ENCODE measurements around the gene APBA2. TPM values are rescaled to one million over a fixed set of nuclear protein-coding genes. Genes with fewer than 3 reads are reported as not detected.
"Not testable (repeated sequence)": the region's sequence is repeated elsewhere in the genome, so short reads cannot be mapped to it uniquely, and the experiment has no call there.

The APBA2 gene
- total RNA-seq, 1 donor from 2014 or later: 0.38 TPM

DNA sequence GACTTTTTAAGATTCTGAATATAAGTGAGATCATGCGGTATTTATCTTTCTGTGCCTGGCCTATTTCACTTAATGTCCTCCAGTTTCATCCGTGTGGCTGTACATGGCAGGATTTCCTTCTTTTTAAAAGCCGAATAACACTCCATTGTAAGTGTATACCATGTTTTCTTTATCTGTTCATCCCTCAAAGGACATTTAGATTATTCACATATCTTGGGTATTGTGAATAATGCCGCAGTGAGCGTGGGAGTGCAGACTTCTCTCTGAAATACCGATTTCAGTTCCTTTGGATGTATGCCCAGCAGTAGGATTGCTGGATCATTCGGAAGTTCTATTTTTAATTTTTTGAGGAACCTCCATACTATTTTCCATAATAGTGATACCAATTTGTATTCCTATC is 136.1 kb downstream of the APBA2 start:
- Histone ChIP-seq H3K27me3 (ENCODE audit: low read depth) (peaks cover 14% of the 10 kb centered on the region), H3K36me3 (no peaks in the 10 kb centered on the region), H3K9me3 (replicated peaks) (no peaks in the 10 kb centered on the region), H3K4me1 (no peaks in the 10 kb centered on the region), H3K4me3 (no peak overlapping the region), H3K27ac (replicated peaks) (no peak overlapping the region)
- intact Hi-C loops (cut with micrococcal nuclease): no loop called here
- TF ChIP-seq, protein P1, sequence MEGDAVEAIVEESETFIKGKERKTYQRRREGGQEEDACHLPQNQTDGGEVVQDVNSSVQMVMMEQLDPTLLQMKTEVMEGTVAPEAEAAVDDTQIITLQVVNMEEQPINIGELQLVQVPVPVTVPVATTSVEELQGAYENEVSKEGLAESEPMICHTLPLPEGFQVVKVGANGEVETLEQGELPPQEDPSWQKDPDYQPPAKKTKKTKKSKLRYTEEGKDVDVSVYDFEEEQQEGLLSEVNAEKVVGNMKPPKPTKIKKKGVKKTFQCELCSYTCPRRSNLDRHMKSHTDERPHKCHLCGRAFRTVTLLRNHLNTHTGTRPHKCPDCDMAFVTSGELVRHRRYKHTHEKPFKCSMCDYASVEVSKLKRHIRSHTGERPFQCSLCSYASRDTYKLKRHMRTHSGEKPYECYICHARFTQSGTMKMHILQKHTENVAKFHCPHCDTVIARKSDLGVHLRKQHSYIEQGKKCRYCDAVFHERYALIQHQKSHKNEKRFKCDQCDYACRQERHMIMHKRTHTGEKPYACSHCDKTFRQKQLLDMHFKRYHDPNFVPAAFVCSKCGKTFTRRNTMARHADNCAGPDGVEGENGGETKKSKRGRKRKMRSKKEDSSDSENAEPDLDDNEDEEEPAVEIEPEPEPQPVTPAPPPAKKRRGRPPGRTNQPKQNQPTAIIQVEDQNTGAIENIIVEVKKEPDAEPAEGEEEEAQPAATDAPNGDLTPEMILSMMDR (IDR thresholded peaks at IDR 0.05; ENCODE audit: borderline replicate concordance): no peak
- DNase-seq: no peak

DNA sequence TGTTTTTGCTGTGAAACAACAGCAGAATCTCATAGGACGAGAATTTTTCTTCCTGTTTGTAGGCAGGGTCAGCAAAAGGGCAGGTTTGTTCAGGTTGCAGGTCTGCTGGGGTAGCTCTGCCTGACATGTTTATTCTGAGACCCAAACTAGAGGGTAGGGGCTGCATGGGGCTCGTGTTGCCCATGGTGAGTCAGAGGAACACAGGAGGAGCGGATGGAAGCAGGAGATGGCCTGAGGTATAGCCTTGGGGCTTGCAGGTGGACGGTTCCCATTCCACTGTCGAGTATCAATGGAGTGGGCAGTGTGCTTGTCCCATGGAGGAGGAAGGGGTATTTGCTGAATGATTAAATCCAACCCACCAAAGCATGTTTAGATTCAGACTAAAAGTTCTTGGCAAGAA is 138.9 kb downstream of the APBA2 start:
- DNase-seq: no peak
- Histone ChIP-seq H3K36me3 (no peaks in the 10 kb centered on the region), H3K4me1 (no peaks in the 10 kb centered on the region), H3K4me3 (no peak overlapping the region), H3K27ac (replicated peaks) (no peak overlapping the region), H3K9me3 (replicated peaks) (peaks cover 10% of the 10 kb centered on the region), H3K27me3 (ENCODE audit: low read depth) (peaks cover 14% of the 10 kb centered on the region)
- intact Hi-C loops (cut with micrococcal nuclease): no loop called here
- TF ChIP-seq, protein P1 (IDR thresholded peaks at IDR 0.05; ENCODE audit: borderline replicate concordance): no peak

DNA sequence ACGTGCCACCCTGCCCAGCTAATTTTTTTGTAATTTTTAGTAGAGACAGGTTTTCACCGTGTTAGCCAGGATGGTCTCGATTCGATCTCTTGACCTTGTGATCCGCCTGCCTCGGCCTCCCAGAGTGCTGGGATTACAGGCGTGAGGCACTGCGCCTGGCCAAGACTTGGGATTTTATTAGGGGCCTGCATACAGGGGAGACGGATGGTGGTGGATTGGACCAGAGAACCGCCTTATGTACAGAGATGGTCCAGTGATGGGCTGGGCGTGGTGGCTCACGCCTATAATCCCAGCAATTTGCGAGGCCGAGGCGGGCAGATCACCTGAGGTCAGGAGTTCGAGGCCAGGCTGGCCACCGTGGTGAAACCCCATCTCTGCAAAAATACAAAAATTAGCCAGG is 139.6 kb downstream of the APBA2 start:
- H3K27ac ChIP-seq (replicated peaks); H3K36me3 ChIP-seq; intact Hi-C loops (cut with micrococcal nuclease); H3K4me3 ChIP-seq; DNase-seq; H3K4me1 ChIP-seq: not testable (repeated sequence)
- Histone ChIP-seq H3K9me3 (replicated peaks) (peaks cover 10% of the 10 kb centered on the region), H3K27me3 (ENCODE audit: low read depth) (peaks cover 13% of the 10 kb centered on the region)

- intact Hi-C loops (cut with micrococcal nuclease); H3K27ac ChIP-seq (replicated peaks); H3K4me1 ChIP-seq; H3K36me3 ChIP-seq; H3K4me3 ChIP-seq; DNase-seq; H3K27me3 ChIP-seq (ENCODE audit: low read depth): not testable (repeated sequence)
- peaks cover 10% of the 10 kb centered on the region for H3K9me3 ChIP-seq (replicated peaks)
Observed at GRCh38 chr15:29028158-29028557, 142.4 kb downstream of the APBA2 start.

DNA sequence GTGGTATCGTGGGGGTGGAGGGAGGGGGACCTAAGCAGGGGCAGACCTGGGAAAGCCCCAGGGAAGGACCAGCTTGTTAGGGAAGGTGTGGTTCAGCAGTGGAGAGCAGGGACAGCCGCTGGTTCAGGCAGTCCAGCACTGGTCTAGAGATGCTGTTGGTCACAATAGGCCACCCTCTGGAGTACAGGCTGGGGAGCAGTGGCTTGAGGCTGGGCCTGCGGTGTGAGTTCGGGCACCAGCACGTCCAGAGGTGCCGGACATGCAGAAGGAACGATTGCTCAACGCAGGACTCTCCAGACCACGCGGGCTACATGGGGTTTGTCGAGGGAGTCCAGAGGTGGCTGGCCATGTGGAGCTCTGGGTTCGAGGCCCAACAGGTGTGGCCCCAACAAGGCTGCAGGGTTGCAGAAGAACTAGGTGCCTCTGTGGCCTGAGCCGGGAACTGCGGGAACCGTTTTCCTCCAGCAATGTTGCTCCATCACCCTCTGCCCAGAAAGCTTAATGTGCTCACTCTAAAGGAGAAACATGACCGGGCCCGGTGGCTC is 143.9 kb downstream of the APBA2 start:
- intact Hi-C loops (cut with micrococcal nuclease): no loop called here
- peaks cover 10% of the 10 kb centered on the region for H3K27me3 ChIP-seq (ENCODE audit: low read depth)
- no peaks in the 10 kb centered on the region for H3K4me1 ChIP-seq
- no peak overlapping the region for H3K27ac ChIP-seq (replicated peaks)
- DNase-seq: no peak
- H3K4me3 ChIP-seq: no peak overlapping the region
- no peaks in the 10 kb centered on the region for H3K36me3 ChIP-seq
- peaks cover 10% of the 10 kb centered on the region for H3K9me3 ChIP-seq (replicated peaks)
- TF ChIP-seq, protein P1 (IDR thresholded peaks at IDR 0.05; ENCODE audit: borderline replicate concordance): no peak

GRCh38 chr15:29031502-29032228 is 145.9 kb downstream of the APBA2 start:
- DNase-seq: no peak
- Histone ChIP-seq H3K9me3 (replicated peaks) (peaks cover 10% of the 10 kb centered on the region), H3K36me3 (no peaks in the 10 kb centered on the region), H3K4me1 (no peaks in the 10 kb centered on the region), H3K27me3 (ENCODE audit: low read depth) (no peaks in the 10 kb centered on the region), H3K4me3 (no peak overlapping the region), H3K27ac (replicated peaks) (no peak overlapping the region)
- TF ChIP-seq, protein P1 (IDR thresholded peaks at IDR 0.05; ENCODE audit: borderline replicate concordance): no peak
- intact Hi-C loops (cut with micrococcal nuclease): no loop called here

Measured in left ventricle myocardium inferior (tissue), 1 donor.